HCT116 (cell line): ENCODE measurements around the gene MLYCD. TPM values are rescaled to one million over a fixed set of nuclear protein-coding genes. Genes with fewer than 3 reads are reported as not detected.

Experiments used
- ATAC-seq: fragments of 200-7000 bp; cut with Tn5 transposase; 2 replicates; pipeline ENCODE4 v1.9.1; 2020; ENCODE audit warnings: mild to moderate bottlenecking, moderate library complexity
- BruUV-seq: library from RNA; stranded (reverse); fragments of 400-500 nt; replicated peaks from 2 replicates; lab custom pipeline; 2021; lab: Mats Ljungman, UMichigan
- CTCF ChIA-PET: fragments of 300-600 bp; sonication (Branson Sonifier 250); formaldehyde crosslinking; loops from one replicate; lab custom pipeline; 2021; ENCODE audit warnings: antibody characterized with exemption; lab: Charles Lee
- POLR2A ChIA-PET: fragments of 300-600, 350-600 bp; sonication (Branson Sonifier 250); formaldehyde crosslinking; loops from one replicate; lab custom pipeline; 2021; ENCODE audit warnings: antibody characterized with exemption; lab: Charles Lee
- RAD21 ChIA-PET, 2 experiments: fragments of 300-600 bp; sonication (Branson Sonifier 250); formaldehyde crosslinking; loops; one replicate each; lab custom pipeline; 2023; ENCODE audit warnings: low total read pairs in 2 of 2; ENCODE audit not compliant: uncharacterized antibody in 2 of 2, unreplicated experiment in 2 of 2, low non-redundant PET in 1 of 2; lab: Charles Lee
- DNase-seq: peaks from one replicate; pipeline ENCODE4 v3.0.0-alpha.2; 2010; ENCODE audit warnings: low read depth, low spot score
- H2AFZ ChIP-seq: fragments of 200-600 bp; shearing (Covaris generic), sonication (generic); 2 replicates; pipeline ENCODE4 v1.6.1; 2017; ENCODE audit warnings: low read depth, mixed run types, mixed read lengths, antibody characterized with exemption, low read length; ENCODE audit not compliant: poor library complexity, severe bottlenecking
- H3K27ac ChIP-seq: 2 replicates; pipeline ENCODE4 v1.5.1; 2012; ENCODE audit warnings: low read depth, low read length
- H3K27me3 ChIP-seq: fragments of 200-600 bp; sonication (generic); 2 replicates; pipeline ENCODE4 v1.6.1; 2016; ENCODE audit warnings: mixed run types, low read length, mixed read lengths; ENCODE audit not compliant: insufficient read depth
- H3K36me3 ChIP-seq, 2 experiments: fragments of 200-500 bp in 1 of 2; fragments of 200-600 bp in 1 of 2; sonication (Bioruptor generic) in 1 of 2; sonication (generic) in 1 of 2; 2 replicates each; pipeline versions ENCODE4 v1.5.1 to v1.6.1; 2014 to 2016; ENCODE audit warnings: low read length in 2 of 2, inconsistent platforms in 1 of 2, mixed read lengths in 1 of 2, mixed run types in 1 of 2; ENCODE audit not compliant: insufficient read depth in 2 of 2, control insufficient read depth in 1 of 2
- H3K4me1 ChIP-seq, 2 experiments: fragments of 200-600 bp in 1 of 2; sonication (generic) in 1 of 2; 2 replicates each; pipeline versions ENCODE4 v1.5.1 to v1.6.1; 2012 to 2017; ENCODE audit warnings: low read length in 2 of 2, inconsistent platforms in 1 of 2, mild to moderate bottlenecking in 1 of 2, mixed read lengths in 1 of 2, mixed run types in 1 of 2, moderate library complexity in 1 of 2; ENCODE audit not compliant: insufficient read depth in 2 of 2, control insufficient read depth in 1 of 2
- H3K4me2 ChIP-seq: fragments of 200-600 bp; sonication (generic); 2 replicates; pipeline ENCODE4 v1.6.1; 2017; ENCODE audit warnings: mixed run types, low read length, mixed read lengths
- H3K4me3 ChIP-seq, 2 experiments: fragments of 200-600 bp in 1 of 2; sonication (generic) in 1 of 2; replicated peaks in 1 of 2; 2 replicates each; pipeline ENCODE4 v1.5.1; 2011 to 2016; ENCODE audit warnings: low read length in 2 of 2, control low read depth in 1 of 2, low read depth in 1 of 2, mild to moderate bottlenecking in 1 of 2, mixed read lengths in 1 of 2, mixed run types in 1 of 2
- H3K79me2 ChIP-seq: fragments of 200-600 bp; sonication (generic); 2 replicates; pipeline ENCODE4 v1.6.1; 2017; ENCODE audit warnings: mild to moderate bottlenecking, mixed run types, low read length, moderate library complexity, mixed read lengths; ENCODE audit not compliant: insufficient read depth
- H3K9ac ChIP-seq: fragments of 200-600 bp; sonication (generic); 2 replicates; pipeline ENCODE4 v1.6.1; 2016; ENCODE audit warnings: low read length, mixed read lengths
- H3K9me2 ChIP-seq: fragments of 200-600 bp; sonication (generic), shearing (Covaris generic); 2 replicates; pipeline ENCODE4 v1.6.1; 2017; ENCODE audit warnings: mixed run types, mild to moderate bottlenecking, moderate library complexity; ENCODE audit not compliant: insufficient read depth
- H3K9me3 ChIP-seq, 2 experiments: fragments of 200-500 bp in 1 of 2; fragments of 200-600 bp in 1 of 2; sonication (Bioruptor generic) in 1 of 2; sonication (generic) in 1 of 2; 2 replicates each; pipeline ENCODE4 v1.6.1; 2014 to 2017; ENCODE audit warnings: low read length in 2 of 2, mixed read lengths in 2 of 2, inconsistent platforms in 1 of 2, low read depth in 1 of 2, mild to moderate bottlenecking in 1 of 2, mixed run types in 1 of 2, moderate library complexity in 1 of 2; ENCODE audit not compliant: control insufficient read depth in 1 of 2, insufficient read depth in 1 of 2
- H4K20me1 ChIP-seq: fragments of 200-600 bp; sonication (generic), shearing (Covaris generic); 2 replicates; pipeline ENCODE4 v1.6.1; 2017; ENCODE audit warnings: mixed run types, mild to moderate bottlenecking, moderate library complexity; ENCODE audit not compliant: insufficient read depth
- ATF3 ChIP-seq: IDR thresholded peaks from 2 replicates; pipeline ENCODE4 v1.6.1; 2012
- CEBPB ChIP-seq: IDR thresholded peaks from 2 replicates; pipeline ENCODE4 v1.6.1; 2012; ENCODE audit warnings: low read depth
- MAX ChIP-seq: IDR thresholded peaks from 2 replicates; pipeline ENCODE4 v1.6.1; 2012
- SRF ChIP-seq: IDR thresholded peaks from 2 replicates; pipeline ENCODE4 v1.6.1; 2012; ENCODE audit warnings: low read depth
- intact Hi-C: fragments of 100-400 bp; cut with micrococcal nuclease; formaldehyde crosslinking; loops from 2 replicates; pipeline ENCODE4 v1.10.0; 2022
- total RNA-seq: library from RNA; stranded (reverse); gene quantifications from one replicate; pipeline ENCODE4 v1.2.1, GENCODE V29; 2021; ENCODE audit not compliant: unreplicated experiment

Gene MLYCD
- total RNA-seq, 1 experiment from 2014 or later = 3.9 TPM

- BruUV-seq = no TSS peak
- no peak overlapping the region for H3K4me3 ChIP-seq
- CTCF ChIA-PET = no interaction called here
These were observed 7.8 kb downstream of the MLYCD start for GRCh38 chr16:83906683-83907082.

GRCh38 chr16:83907111-83907510 lies 8.2 kb downstream of the MLYCD start:
- POLR2A ChIA-PET = no interaction called here
- Histone ChIP-seq H4K20me1 (no peaks in the 10 kb centered on the region), H3K4me3 (no peak overlapping the region)

More at GRCh38 chr16:83906683-83907082, 7.8 kb downstream of the MLYCD start:
- no peaks in the 10 kb centered on the region for H3K9me3 ChIP-seq
- no peak for DNase-seq
- POLR2A ChIA-PET = no interaction called here
- no peak overlapping the region for H3K9ac ChIP-seq
- H3K36me3 ChIP-seq = 0 out of 4 replicates have a peak, but pooled peaks cover 0 to 4% of the 10 kb centered on the region in 2 experiments
- no peaks in the 10 kb centered on the region for H3K27me3 ChIP-seq
- H2AFZ ChIP-seq = no peak overlapping the region
- H3K4me2 ChIP-seq = no peak overlapping the region
- no peaks in the 10 kb centered on the region for H3K79me2 ChIP-seq
- RAD21 ChIA-PET = no interaction called here
- no peak overlapping the region for H3K27ac ChIP-seq
- intact Hi-C loops = no loop called here
- H3K4me1 ChIP-seq = no peaks in the 10 kb centered on the region
- TF ChIP-seq SRF (no peak), ATF3 (no peak), CEBPB (no peak), MAX (no peak)
- TF ChIP-seq, all 23 proteins: peak for 0
- no peak for ATAC-seq
- no peaks in the 10 kb centered on the region for H3K9me2 ChIP-seq
- H4K20me1 ChIP-seq = no peaks in the 10 kb centered on the region

More at GRCh38 chr16:83907111-83907510, 8.2 kb downstream of the MLYCD start:
- Histone ChIP-seq H3K9me2 (no peaks in the 10 kb centered on the region), H2AFZ (no peak overlapping the region), H3K27ac (no peak overlapping the region), H3K4me2 (no peak overlapping the region), H3K9me3 (no peaks in the 10 kb centered on the region), H3K4me1 (peaks cover 0 to 2% of the 10 kb centered on the region in 2 experiments; a peak in 1 of 4 replicates)
- CTCF ChIA-PET = no interaction called here
- intact Hi-C loops = no loop called here
- no TSS peak for BruUV-seq
- DNase-seq = no peak
- TF ChIP-seq SRF (no peak), CEBPB (no peak)
- TF ChIP-seq, all 23 proteins: peak for 0
- H3K36me3 ChIP-seq = 0 out of 4 replicates have a peak, but pooled peaks cover 0 to 4% of the 10 kb centered on the region in 2 experiments
- no peak overlapping the region for H3K9ac ChIP-seq
- RAD21 ChIA-PET = no interaction called here
- no peak for ATAC-seq
- no peaks in the 10 kb centered on the region for H3K27me3 ChIP-seq
- H3K79me2 ChIP-seq = no peaks in the 10 kb centered on the region
